OCI-M1 (cell line): ENCODE results near the gene KIAA0930.
"Not testable (repeated sequence)": the region's sequence is repeated elsewhere in the genome, so short reads cannot be mapped to it uniquely, and the experiment has no call there.

Experiments used
- DNase-seq: peaks from one replicate; lab custom pipeline; 2025; lab: John Stamatoyannopoulos, UW

KIAA0930 gene

DNA sequence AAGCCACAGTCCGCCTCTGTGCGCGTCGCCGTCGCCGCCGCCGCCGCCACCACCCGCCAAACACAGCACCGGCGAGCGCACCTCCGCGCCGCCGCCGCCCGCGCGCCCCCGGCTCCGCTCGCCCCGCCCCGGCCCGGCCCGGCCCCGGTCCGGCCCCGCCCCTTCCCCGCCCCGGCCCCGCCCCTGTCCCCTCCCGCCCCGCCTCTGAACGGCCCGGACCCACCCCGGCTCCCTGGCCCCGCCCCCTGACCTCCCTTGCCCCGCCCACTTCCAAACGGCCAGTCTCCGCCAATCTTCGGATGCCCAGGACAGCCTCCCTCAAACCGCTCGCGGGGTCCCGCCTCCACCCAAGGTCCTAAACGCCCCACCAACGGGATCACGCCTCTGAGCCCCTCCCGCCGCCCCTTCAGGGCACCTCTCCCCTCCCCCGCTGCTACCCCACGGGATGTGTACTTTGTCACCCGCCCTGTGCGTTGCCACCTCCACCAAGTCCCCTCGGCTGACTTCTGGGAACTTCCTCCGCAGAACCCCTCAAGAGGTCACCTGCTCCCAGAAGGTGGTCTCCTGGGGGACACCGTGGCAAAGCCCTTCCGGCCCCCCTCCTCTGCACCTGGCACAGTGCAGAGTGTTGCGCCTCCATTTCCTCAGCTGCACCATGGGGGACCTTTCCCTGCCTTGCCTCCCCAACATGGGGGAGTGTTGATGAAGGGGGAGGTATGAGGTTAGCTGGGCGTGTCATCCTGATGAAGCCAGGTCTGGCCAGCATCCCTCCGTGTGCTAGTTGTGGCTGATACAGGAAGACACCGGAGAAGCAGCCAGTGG lies at the start of gene KIAA0930:
KIAA0930 (minus strand) TSS at position 85 of the 822 bp plus-strand sequence. CDS start 191 bp downstream, outside the sequence.
- DNase-seq: peak; percentile 59

GRCh38 chr22:45286854-45287551 lies 46.3 kb upstream of the KIAA0930 start:
- no peak for DNase-seq

GRCh38 chr22:45285263-45286058 lies 44.8 kb upstream of the KIAA0930 start:
- peak; percentile 19 for DNase-seq

DNA sequence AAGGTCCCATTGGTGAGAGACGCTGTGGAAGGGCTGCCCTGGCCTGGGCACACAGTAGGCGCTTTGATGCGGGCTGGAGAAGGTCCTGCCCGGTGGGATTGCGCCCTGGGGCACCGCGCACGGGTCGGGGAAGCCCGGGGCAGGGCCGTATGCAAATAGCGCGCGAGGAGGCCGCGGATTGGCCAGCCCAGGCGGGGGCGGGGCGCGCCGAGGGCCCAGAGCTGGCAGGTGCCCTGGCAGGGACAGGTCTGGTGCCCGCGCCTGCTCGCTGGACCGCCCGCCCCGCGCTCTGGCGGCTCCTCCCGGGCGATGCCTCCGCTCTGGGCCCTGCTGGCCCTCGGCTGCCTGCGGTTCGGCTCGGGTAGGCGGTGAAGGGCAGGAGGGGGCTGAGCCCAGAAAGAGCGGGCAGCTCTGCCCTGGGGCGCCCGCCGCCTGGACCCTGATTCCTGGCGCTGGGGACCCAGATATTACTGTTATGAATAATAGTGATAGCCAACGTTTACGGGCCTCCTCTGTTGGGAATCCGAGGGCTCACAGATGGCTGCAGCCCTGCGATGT lies 44.1 kb upstream of the KIAA0930 start, which contains the start of gene UPK3A:
UPK3A (plus strand) TSS at position 245 of the 558 bp plus-strand sequence; CDS start at position 310, 65 bp downstream.
- no peak for DNase-seq

- no peak for DNase-seq
Observed at GRCh38 chr22:45281010-45281409, 40.3 kb upstream of the KIAA0930 start.

DNA sequence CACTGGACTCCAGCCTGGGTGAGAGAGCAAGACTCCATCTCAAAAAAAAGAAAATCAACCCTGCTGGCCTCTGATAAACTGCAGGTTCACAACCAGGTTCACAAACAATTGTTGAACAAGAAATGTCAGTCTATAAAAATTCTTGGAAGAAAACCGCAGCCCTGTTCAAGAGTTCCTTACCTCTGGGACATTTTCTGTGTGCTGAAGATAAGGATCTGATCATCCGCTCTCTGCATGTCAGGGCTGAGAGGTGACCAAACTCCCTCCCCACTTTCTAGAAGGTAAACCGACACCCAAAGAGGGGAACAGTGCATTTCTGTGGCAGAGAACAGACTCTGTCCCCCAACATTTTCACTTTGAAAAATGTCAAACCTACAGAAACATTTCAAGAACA lies 39.9 kb upstream of the KIAA0930 start:
- no peak for DNase-seq

GRCh38 chr22:45278125-45278524 lies 37.4 kb upstream of the KIAA0930 start:
- no peak for DNase-seq

GRCh38 chr22:45277720-45278119 lies 37.0 kb upstream of the KIAA0930 start:
- DNase-seq: not testable (repeated sequence)

GRCh38 chr22:45276507-45277105 lies 35.9 kb upstream of the KIAA0930 start:
- no peak for DNase-seq

DNA sequence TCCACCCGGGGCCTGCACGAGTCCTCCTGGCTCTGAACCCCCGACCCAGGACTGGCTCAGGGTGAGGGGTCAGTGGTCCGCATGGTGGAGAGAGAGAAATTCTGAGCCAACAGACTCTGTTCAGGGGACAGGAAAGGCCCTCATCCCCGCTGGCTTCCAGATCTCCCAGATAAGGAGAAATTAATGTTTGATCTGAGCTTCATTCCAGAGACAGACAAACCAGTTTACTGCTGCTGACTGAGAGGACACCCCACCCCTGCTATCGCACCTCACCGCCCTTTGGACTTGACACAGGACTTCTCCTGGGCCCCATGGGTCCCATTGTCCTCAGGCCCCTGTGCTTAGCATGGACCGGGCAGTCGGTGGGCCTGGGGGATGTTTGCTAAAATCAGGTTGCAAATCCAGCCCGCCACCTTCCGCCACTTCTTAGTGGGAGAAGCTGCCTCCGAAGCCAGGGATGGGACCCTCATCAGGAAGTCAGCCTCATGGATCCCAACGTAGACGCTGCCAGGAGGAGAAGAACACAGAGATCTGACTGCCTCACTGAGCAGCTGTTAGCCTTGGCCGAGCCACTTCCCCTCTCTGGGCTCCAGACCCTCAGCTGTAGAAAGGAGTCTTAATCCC lies 32.9 kb upstream of the KIAA0930 start:
- no peak for DNase-seq

DNA sequence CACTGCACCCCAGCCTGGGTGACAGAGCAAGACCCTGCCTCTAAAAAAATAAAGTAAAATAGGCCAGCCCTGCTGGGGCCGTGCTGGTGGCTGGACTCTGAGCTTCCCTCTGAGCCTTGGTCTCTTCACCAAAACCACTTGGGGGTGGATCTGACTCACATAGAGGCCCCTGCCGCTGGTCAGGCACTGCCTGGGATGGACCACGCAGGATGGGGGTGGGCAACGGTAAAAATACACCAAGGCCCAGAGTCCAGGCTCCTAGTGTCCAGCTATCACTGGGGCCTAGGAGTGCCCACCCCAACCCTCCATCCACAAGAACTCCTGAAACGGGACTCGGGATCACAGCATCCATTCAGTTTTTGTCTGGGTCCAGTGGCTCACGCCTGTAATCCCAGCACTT lies 31.8 kb upstream of the KIAA0930 start:
- DNase-seq: no peak

GRCh38 chr22:45271667-45272201 lies 31.0 kb upstream of the KIAA0930 start:
- DNase-seq: no peak

DNA sequence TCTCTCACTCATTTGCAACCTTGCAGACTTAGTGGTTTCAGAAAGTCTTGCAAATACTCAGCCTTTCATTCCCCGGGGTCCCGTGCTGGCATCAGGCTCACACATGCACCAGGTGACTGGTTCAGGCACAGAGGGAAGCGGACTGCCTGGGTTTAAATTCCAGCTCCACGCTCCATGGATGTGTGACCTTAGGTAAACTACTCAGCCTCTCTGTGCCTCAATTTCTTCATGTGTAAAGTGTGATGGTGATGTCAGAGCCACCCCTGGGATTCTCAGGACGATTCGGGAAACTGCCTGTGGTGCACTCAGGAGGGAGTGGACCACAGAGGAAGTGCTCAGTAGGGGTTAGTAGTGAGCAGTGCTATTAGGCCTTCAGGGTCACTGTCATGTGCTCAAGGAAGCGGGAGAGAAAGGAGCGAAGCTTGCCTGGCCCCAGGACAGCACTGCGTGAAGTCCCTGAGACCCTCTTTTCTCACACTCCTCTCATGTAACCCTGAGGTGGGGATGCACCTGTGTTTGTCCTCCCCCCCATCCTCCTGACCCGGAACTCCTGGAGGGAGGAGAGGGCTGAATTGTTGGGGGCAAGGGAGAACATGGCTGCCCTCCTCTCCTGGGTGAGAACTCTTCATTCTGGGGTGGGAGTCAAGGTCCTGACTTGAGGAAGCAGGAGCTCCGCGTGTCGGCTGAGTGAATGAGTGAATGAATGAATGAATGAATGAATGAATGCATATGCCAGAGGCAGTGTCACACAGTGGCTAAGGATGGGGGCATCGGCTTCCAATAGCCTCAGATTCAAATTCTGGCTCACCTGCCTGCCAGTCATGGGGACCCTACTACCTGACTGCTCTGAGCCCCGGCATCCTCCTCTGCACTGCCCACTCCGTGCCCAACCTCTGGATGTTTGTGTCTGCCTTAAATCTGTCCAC lies 29.7 kb upstream of the KIAA0930 start:
- DNase-seq: no peak

- DNase-seq: peak; percentile 79
Observed at GRCh38 chr22:45268958-45269844, 28.5 kb upstream of the KIAA0930 start.

DNA sequence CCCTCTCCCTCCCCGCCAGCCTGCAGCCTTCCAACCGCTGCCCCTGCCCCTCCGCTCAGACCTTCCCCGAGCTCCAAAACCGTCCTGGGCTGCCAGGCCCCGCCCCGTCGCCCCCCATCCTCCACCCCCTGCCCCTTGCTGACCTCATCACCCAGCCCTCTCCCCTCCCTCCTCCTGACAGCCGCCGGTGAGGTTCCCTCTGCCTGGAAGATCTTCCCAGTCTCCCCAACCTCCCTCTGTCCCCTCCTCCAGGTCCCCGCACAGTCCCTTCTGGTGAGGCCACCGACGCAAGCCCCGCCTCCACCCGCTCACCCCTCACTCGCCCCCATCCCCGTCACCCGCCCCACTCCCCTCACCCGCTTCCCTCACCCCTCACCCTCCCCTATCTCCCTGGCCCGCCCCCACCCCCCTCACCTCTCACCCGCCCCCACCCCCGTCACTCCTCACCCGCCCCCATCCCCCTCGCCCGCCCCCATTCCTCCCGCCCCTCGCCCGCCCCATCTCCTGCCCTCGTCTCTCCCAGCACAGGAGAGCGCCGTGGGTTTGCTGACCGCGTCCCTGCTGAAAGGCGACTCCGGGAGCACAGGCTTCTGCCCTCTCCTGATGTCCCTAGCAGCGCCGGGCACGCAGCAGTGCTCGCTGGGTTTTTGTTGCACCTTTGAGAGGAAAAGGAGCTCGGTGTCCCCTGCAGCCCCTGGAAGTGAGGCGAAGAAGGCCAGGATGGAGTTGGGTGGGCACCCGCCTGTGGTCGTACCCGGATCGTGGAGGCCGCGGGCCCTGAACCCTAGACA lies 27.7 kb upstream of the KIAA0930 start:
- DNase-seq: peak; percentile 36

GRCh38 chr22:45265535-45265934 lies 24.8 kb upstream of the KIAA0930 start:
- peak; percentile 21 for DNase-seq

DNA sequence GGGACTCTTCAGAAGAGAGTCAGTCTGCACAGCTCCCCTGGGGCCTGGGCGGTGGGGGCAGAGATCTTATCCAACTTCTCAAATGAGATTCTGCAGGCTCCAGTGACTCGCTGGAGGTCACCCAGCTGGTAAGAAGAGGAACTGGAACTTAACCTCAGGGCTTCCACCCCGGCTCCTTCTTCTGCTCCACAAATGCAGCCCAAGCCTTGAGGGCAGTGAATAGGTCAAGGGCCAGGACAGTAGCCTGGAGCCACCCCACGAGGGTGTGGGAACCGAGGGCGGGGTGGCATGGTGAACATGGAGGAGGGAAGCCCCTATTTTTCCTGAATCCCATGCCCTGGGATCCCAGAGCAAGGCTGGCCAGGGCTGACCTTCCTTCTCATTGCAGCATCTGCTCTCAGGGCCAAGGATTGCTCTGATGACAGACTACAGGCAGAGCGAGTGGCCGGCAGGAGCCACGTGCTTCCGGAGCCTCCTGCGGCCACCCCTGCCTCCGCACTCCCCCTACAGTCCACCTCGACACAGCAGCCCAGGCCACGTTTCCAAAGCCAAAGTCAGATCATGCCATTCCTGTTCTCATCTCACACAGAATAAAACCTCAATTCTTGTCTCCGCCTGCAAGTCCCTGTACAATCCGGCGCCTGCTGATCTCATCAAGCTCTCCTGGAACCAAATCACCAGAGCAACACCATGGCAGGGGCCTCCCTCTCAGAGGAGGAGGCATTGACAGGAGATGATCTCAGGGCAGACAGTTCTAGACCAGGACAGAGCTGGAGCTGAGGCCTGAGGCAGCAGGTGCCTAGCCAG lies 23.0 kb upstream of the KIAA0930 start:
- DNase-seq: peak; percentile 75
